Kidney (tissue), 14 donors: ENCODE measurements around the gene PFKFB3. TPM values are rescaled to one million over a fixed set of nuclear protein-coding genes. Genes with fewer than 3 reads are reported as not detected.

ENCODE experiments used
- DNase-seq, 5 donors: peaks; one replicate each; pipeline ENCODE4 v3.0.0-alpha.2; 2013 to 2020
- FAIRE-seq: peaks from 2 replicates; lab custom pipeline; 2012; peaks lifted over from hg19 to GRCh38; lab: Jason Lieb, UNC
- H3K27ac ChIP-seq, 2 donors: one replicate each; pipeline ENCODE4 v1.7.0; 2013; ENCODE audit warnings: low read depth in 2 of 2, low read length in 2 of 2, inconsistent platforms in 1 of 2
- H3K27me3 ChIP-seq: one replicate; pipeline ENCODE4 v1.7.1; 2013; ENCODE audit warnings: low read length, inconsistent platforms; ENCODE audit not compliant: control insufficient read depth, insufficient read depth
- H3K36me3 ChIP-seq, 3 donors: one replicate each; pipeline versions ENCODE4 v1.7.0 to v1.7.1; 2013; ENCODE audit warnings: low read length in 3 of 3, control low read depth in 1 of 3, inconsistent platforms in 1 of 3; ENCODE audit not compliant: insufficient read depth in 3 of 3, control insufficient read depth in 2 of 3
- H3K4me1 ChIP-seq, 3 donors: one replicate each; pipeline versions ENCODE4 v1.7.0 to v1.7.1; 2013; ENCODE audit warnings: low read length in 3 of 3, inconsistent platforms in 1 of 3, low read depth in 1 of 3; ENCODE audit not compliant: control insufficient read depth in 2 of 3, insufficient read depth in 2 of 3
- H3K4me3 ChIP-seq, 3 donors: one replicate each; pipeline versions ENCODE4 v1.7.0 to v1.8.1; 2013; ENCODE audit warnings: low read length in 3 of 3, control low read depth in 1 of 3, inconsistent platforms in 1 of 3
- H3K9ac ChIP-seq, 3 donors: one replicate each; pipeline versions ENCODE4 v1.7.0 to v1.7.1; 2013; ENCODE audit warnings: low read length in 3 of 3, control low read depth in 1 of 3, inconsistent platforms in 1 of 3
- H3K9me3 ChIP-seq, 3 donors: one replicate each; pipeline versions ENCODE4 v1.7.0 to v1.7.1; 2013; ENCODE audit warnings: low read length in 3 of 3, control low read depth in 1 of 3, inconsistent platforms in 1 of 3; ENCODE audit not compliant: control insufficient read depth in 2 of 3, insufficient read depth in 1 of 3
- CTCF ChIP-seq: IDR thresholded peaks from 3 replicates; pipeline ENCODE4 v1.5.1; 2012; ENCODE audit warnings: mild to moderate bottlenecking, moderate library complexity, borderline replicate concordance; ENCODE audit not compliant: insufficient read depth; ENCODE audit errors: extremely low read depth
- intact Hi-C: fragments of 100-400 bp; cut with DNase I; formaldehyde crosslinking; loops from one replicate; pipeline ENCODE4 v1.11.1; 2022
- polyA plus RNA-seq: library from polyadenylated mRNA; stranded (reverse); fragments of 350-450 nt; fragmentation: Illumina TruSeq; extraction: RNeasy Lipid Tissue Mini Kit (QIAGEN cat#74804); gene quantifications from one replicate; pipeline ENCODE4 v1.2.3, GENCODE V29; 2014; ENCODE audit warnings: low read depth, low replicate concordance; ENCODE audit not compliant: insufficient read depth
- total RNA-seq: library from RNA; stranded (reverse); fragmentation: NEBNext Ultra II Directional; extraction: Animal tissue kit (Norgen Biotek cat#: 25700); gene quantifications from one replicate; pipeline ENCODE4 v1.2.1, GENCODE V29; 2021
- donor health status: control.
- donor health status: control.
- donor health status: control.
- donor health status: control.
- donor health status: control.
- donor health status: DM: yes; HTN: yes; CAD: no.
- donor health status: Normal renal cell carcinoma (clear cell type).

PFKFB3 gene
- total and polyA plus RNA-seq, 2 donors from 2014 or later = 34.9 to 141 TPM

GRCh38 chr10:6278519-6279120 is 75.9 kb downstream of the PFKFB3 start:
- Histone ChIP-seq H3K4me1 (peaks cover 0 to 8% (median 5%) of the 10 kb centered on the region in 3 donors), H3K4me3 (no peak overlapping the region), H3K9ac (no peak overlapping the region), H3K27me3 (no peaks in the 10 kb centered on the region), H3K9me3 (no peaks in the 10 kb centered on the region), H3K27ac (no peak overlapping the region), H3K36me3 (no peaks in the 10 kb centered on the region)
- TF ChIP-seq CTCF = no peak
- FAIRE-seq (no peak), DNase-seq (no peak)
- intact Hi-C loops = no loop called here

GRCh38 chr10:6279540-6280267 is 77.0 kb downstream of the PFKFB3 start:
- FAIRE-seq (no peak), DNase-seq (peak in 4 of 5 donors; percentile 49 to 81 (median 64))
- no peaks in the 10 kb centered on the region for H3K36me3 ChIP-seq
- H3K9me3 ChIP-seq = no peaks in the 10 kb centered on the region
- no peak overlapping the region for H3K9ac ChIP-seq
- TF ChIP-seq CTCF = no peak
- peaks cover 0 to 8% (median 5%) of the 10 kb centered on the region in 3 donors for H3K4me1 ChIP-seq
- no peaks in the 10 kb centered on the region for H3K27me3 ChIP-seq
- peak overlapping the region; percentile 69 to 77 for H3K27ac ChIP-seq
- H3K4me3 ChIP-seq = no peak overlapping the region
- intact Hi-C loops = no loop called here

DNA sequence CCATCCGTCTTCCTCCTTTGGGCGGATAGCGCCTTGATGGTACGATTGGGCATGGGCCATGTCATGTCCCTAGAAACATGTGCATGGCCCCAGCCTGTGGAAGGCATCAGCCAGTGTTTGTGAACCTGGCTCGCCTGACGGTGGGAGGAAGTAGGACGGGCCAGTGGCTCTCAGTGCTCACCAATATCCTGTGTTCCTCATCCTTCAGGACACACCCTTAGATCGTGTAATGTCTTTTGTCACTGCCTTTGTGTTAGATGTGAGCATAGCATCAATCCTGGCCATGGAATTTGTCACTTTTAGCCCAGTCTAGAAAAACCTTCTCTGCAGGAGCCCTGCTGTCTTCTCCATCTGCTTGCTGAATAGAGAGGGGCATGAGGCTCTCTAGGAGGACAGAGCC is 77.6 kb downstream of the PFKFB3 start:
- Histone ChIP-seq H3K27ac (peak overlapping the region in 1 of 2 donors; percentile 77), H3K9ac (no peak overlapping the region), H3K4me1 (peaks cover 0 to 8% (median 5%) of the 10 kb centered on the region in 3 donors), H3K4me3 (no peak overlapping the region), H3K27me3 (no peaks in the 10 kb centered on the region), H3K9me3 (no peaks in the 10 kb centered on the region), H3K36me3 (no peaks in the 10 kb centered on the region)
- intact Hi-C loops = no loop called here
- FAIRE-seq (no peak), DNase-seq (no peak)
- TF ChIP-seq CTCF = no peak
